ENCODE data around the gene CDKN2B. TPM values are rescaled to one million over a fixed set of nuclear protein-coding genes. Genes with fewer than 3 reads are reported as not detected.

The CDKN2B gene
- total RNA-seq, 1 experiment from 2014 or later: 30.4 TPM

DNA sequence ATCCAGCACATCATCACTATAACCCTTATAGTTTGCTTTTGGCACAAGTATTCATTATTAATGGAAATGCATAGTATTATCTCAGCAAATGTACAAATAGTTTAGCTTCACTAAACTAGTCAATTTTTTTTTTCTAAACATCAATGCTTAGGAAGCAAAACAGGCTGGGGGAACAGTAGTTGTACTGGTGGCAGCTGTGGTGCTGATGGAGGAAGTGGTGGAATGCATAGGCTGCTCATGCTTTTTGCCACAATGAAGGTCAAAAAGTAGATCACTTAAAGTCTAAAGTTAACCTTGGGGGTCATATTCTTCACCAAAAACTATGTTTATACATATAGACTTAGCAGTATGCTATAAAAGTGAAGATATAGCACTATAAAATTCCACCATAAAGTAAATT, 36.3 kb upstream of the CDKN2B start:
- intact Hi-C loops (cut with micrococcal nuclease; ENCODE audit: unreplicated experiment): no loop called here
- Mint-ChIP-seq H3K36me3 (ENCODE audit: insufficient read depth, unreplicated experiment) (peaks cover 11% of the 10 kb centered on the region), H3K9me3 (ENCODE audit: low read depth, unreplicated experiment) (no peaks in the 10 kb centered on the region), H3K27ac (ENCODE audit: unreplicated experiment) (no peak overlapping the region), H3K27me3 (ENCODE audit: unreplicated experiment) (no peaks in the 10 kb centered on the region), H3K4me1 (ENCODE audit: low read depth, unreplicated experiment) (peaks cover 11% of the 10 kb centered on the region), H3K4me3 (ENCODE audit: low read depth, unreplicated experiment) (no peak overlapping the region)
- TF ChIP-seq, protein P1, sequence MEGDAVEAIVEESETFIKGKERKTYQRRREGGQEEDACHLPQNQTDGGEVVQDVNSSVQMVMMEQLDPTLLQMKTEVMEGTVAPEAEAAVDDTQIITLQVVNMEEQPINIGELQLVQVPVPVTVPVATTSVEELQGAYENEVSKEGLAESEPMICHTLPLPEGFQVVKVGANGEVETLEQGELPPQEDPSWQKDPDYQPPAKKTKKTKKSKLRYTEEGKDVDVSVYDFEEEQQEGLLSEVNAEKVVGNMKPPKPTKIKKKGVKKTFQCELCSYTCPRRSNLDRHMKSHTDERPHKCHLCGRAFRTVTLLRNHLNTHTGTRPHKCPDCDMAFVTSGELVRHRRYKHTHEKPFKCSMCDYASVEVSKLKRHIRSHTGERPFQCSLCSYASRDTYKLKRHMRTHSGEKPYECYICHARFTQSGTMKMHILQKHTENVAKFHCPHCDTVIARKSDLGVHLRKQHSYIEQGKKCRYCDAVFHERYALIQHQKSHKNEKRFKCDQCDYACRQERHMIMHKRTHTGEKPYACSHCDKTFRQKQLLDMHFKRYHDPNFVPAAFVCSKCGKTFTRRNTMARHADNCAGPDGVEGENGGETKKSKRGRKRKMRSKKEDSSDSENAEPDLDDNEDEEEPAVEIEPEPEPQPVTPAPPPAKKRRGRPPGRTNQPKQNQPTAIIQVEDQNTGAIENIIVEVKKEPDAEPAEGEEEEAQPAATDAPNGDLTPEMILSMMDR (IDR thresholded peaks at IDR 0.05; ENCODE audit: unreplicated experiment): no peak
- CTCF ChIA-PET: interaction anchor here (1.1 kb wide), 1 partner anchor 167 kb away, joined by 3 read pairs; no protein-coding TSS in a partner anchor
- no peak for DNase-seq
- BruUV-seq (replicated peaks): no TSS peak

DNA sequence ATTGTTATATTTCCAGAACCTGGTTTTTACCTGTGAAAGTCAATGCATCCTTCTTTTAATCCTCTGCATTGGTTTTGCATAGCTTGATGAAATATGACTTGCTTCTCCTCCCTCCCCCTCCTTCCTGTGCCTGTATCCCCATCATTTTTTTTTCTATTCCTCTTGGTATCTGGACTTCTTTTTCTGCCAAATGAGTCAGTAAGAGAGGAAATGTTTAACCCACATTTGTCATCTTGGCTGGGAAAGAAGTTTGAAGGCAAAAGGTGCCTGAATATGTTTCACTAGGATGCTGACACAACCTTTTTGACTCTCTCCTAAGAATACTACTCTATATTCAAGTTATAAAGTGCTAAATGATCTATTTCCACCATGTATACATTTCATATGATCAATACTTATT, 35.5 kb upstream of the CDKN2B start:
- no peak for DNase-seq
- H3K27me3 Mint-ChIP-seq (ENCODE audit: unreplicated experiment): no peaks in the 10 kb centered on the region
- H3K27ac Mint-ChIP-seq (ENCODE audit: unreplicated experiment): no peak overlapping the region
- no peak overlapping the region for H3K4me3 Mint-ChIP-seq (ENCODE audit: low read depth, unreplicated experiment)
- BruUV-seq (replicated peaks): no TSS peak
- CTCF ChIA-PET: interaction anchor here (0.6 kb wide), 1 partner anchor 71 kb away, joined by 4 read pairs; no protein-coding TSS in a partner anchor
- H3K36me3 Mint-ChIP-seq (ENCODE audit: insufficient read depth, unreplicated experiment): peaks cover 11% of the 10 kb centered on the region
- H3K4me1 Mint-ChIP-seq (ENCODE audit: low read depth, unreplicated experiment): peaks cover 14% of the 10 kb centered on the region
- TF ChIP-seq, protein P1 (IDR thresholded peaks at IDR 0.05; ENCODE audit: unreplicated experiment): no peak
- no peaks in the 10 kb centered on the region for H3K9me3 Mint-ChIP-seq (ENCODE audit: low read depth, unreplicated experiment)
- intact Hi-C loops (cut with micrococcal nuclease; ENCODE audit: unreplicated experiment): loop anchor here (5.0 kb wide), 2 partner anchors 58 to 98 kb away; no protein-coding TSS in a partner anchor

GRCh38 chr9:22043928-22044327, 34.8 kb upstream of the CDKN2B start:
- Mint-ChIP-seq H3K9me3 (ENCODE audit: low read depth, unreplicated experiment) (no peaks in the 10 kb centered on the region), H3K4me3 (ENCODE audit: low read depth, unreplicated experiment) (no peak overlapping the region), H3K27ac (ENCODE audit: unreplicated experiment) (no peak overlapping the region), H3K4me1 (ENCODE audit: low read depth, unreplicated experiment) (peaks cover 14% of the 10 kb centered on the region), H3K27me3 (ENCODE audit: unreplicated experiment) (no peaks in the 10 kb centered on the region), H3K36me3 (ENCODE audit: insufficient read depth, unreplicated experiment) (peaks cover 11% of the 10 kb centered on the region)
- CTCF ChIA-PET: interaction anchor here (0.6 kb wide), 1 partner anchor 72 kb away, joined by 4 read pairs; no protein-coding TSS in a partner anchor
- intact Hi-C loops (cut with micrococcal nuclease; ENCODE audit: unreplicated experiment): loop anchor here (5.0 kb wide), 2 partner anchors 58 to 98 kb away; no protein-coding TSS in a partner anchor
- DNase-seq: no peak
- no TSS peak for BruUV-seq (replicated peaks)
- TF ChIP-seq, protein P1 (IDR thresholded peaks at IDR 0.05; ENCODE audit: unreplicated experiment): no peak

DNA sequence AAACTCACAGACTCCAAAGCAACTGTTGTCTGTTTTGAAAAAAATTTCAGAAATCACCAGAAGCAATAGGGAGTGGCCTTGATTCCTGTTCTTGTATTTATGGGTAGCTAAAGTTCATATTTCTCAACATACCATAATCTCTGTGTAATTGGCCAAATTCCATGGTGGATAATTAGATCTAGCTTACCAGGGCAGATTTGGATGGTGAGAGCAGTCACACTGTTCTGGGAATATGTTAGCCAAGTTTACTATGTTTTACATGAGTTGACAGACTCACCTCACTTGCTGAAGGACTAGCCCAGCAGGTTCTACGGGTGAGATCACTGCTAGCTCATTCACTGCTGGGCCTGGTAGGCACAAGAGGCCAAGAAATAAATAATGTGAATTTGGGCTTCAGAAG, 32.7 kb upstream of the CDKN2B start:
- Mint-ChIP-seq H3K9me3 (ENCODE audit: low read depth, unreplicated experiment) (no peaks in the 10 kb centered on the region), H3K4me3 (ENCODE audit: low read depth, unreplicated experiment) (no peak overlapping the region), H3K27ac (ENCODE audit: unreplicated experiment) (peak overlapping the region; percentile 42), H3K36me3 (ENCODE audit: insufficient read depth, unreplicated experiment) (peaks cover 11% of the 10 kb centered on the region), H3K4me1 (ENCODE audit: low read depth, unreplicated experiment) (peaks cover 24% of the 10 kb centered on the region), H3K27me3 (ENCODE audit: unreplicated experiment) (no peaks in the 10 kb centered on the region)
- TF ChIP-seq, protein P1 (IDR thresholded peaks at IDR 0.05; ENCODE audit: unreplicated experiment): no peak
- DNase-seq: peak; percentile 77
- intact Hi-C loops (cut with micrococcal nuclease; ENCODE audit: unreplicated experiment): loop anchor here (5.0 kb wide), 2 partner anchors 61 to 101 kb away; no protein-coding TSS in a partner anchor
- CTCF ChIA-PET: interaction anchor here (0.8 to 1.4 kb wide), 5 partner anchors 11 to 100 kb away, joined by 3 to 4 read pairs (median 3); partner anchors contain the start of gene CDKN2B
- no TSS peak for BruUV-seq (replicated peaks)
